Stimulated activated CD8-positive, alpha-beta memory T cell treated with anti-CD3 and anti-CD28 coated beads, Interleukin-4, amount 100 ng/mL, for 4 hours (primary cell): ENCODE results near the gene PCOLCE2.

Source experiments
- DNase-seq, 2 donors: peaks; one replicate each; pipeline ENCODE4 v3.0.0-alpha.2; 2020; ENCODE audit warnings: low read depth in 2 of 2, low spot score in 1 of 2

PCOLCE2 gene

DNA sequence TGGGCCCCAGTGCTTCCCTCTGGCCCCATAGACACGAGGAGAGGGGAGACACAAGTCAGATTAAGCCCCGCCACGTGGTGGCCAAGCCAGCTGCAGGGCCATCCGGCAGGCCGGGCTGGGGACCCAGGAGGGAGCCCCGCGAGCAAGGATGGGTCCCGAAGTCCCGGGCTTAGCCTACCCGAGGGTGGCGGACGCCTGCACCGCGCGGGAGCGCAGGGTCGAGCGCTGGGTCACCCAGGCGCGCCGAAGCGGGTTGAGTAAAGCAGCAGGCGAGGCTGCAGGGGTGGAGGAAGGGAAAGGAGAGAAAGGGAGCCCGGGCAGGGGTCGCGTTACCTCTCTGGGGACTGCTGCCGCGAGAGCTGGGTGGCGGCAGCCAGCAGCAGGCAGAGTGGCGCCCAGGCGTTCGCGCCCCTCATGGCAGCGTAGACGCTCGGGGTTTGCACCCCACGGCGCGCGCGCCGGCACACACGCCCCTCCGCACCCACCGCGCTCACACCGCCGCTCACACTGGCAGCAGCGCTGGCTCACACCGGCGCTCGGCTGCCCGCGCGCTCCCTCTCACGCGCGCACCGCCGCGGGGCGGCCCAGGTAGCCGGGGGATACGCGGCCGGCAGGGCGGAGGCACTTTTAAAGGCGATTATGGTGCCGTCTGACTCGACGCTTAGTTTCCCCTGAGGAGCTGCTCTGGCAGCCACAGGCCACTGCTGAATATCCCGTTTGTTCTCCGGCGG lies at the start of gene PCOLCE2:
PCOLCE2 (minus strand) TSS at position 603 of the 731 bp plus-strand sequence; CDS start at position 416, 187 bp downstream.
- no peak for DNase-seq

- DNase-seq, result no peak
Measured at GRCh38 chr3:142935963-142936362, 47.1 kb upstream of the PCOLCE2 start.

- no peak for DNase-seq
Measured at GRCh38 chr3:142934887-142935269, 46.0 kb upstream of the PCOLCE2 start.

GRCh38 chr3:142934128-142934886 lies 45.4 kb upstream of the PCOLCE2 start:
- no peak for DNase-seq

DNA sequence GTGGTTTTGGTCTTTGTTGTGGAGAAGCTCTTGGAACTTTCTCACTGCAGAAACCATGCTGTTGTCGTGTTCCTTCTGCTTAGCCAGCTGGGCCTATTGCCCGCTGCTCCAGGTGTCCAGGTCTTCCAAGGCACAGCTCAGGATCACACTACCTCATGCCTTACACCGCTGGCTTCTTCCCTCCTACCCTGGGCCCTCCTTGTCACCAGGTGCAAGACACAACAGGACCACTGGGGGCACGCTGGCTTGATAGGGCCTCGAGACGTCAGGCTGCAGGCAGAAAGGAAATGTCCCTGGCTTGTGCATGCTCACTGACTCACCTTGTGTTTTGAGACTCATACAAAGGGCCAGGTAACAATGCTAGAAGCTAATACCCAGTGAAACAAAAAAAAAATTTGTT lies 42.3 kb upstream of the PCOLCE2 start:
- DNase-seq, result no peak

GRCh38 chr3:142930463-142930862 lies 41.6 kb upstream of the PCOLCE2 start:
- no peak for DNase-seq

- no peak for DNase-seq
Measured at GRCh38 chr3:142929890-142930289, 41.0 kb upstream of the PCOLCE2 start.

GRCh38 chr3:142929109-142929508 lies 40.2 kb upstream of the PCOLCE2 start:
- no peak for DNase-seq

DNA sequence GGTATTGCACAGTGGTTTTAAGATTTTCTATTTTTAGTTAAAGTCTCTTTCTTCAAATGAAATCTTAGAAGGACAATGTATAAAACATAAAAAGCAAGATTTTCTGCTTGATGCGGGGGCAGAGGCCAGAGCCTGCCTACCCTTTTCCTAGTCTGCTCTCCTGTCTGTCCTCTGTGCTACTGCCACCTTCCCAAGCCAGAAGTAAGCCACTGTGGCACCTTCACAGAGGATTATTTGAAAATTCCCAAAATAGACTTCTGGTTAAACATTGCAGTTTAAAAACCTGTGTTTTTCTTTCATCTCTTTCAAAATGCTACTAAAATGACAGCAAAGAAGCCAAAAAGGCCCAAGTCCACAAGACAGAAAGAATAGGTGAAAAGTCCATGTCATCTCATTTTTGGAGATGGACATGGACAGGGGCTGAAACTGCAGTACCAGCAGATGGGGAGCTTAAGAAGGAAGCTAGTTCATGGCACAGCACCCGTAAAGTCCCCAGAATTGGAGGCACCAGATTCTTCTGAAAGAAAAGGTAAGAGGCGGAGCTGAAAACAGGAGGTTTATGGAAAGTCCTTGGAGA lies 37.6 kb upstream of the PCOLCE2 start:
- DNase-seq, result no peak

GRCh38 chr3:142925140-142925539 lies 36.3 kb upstream of the PCOLCE2 start:
- DNase-seq, result no peak

- DNase-seq, result no peak
Measured at GRCh38 chr3:142923694-142924093, 34.8 kb upstream of the PCOLCE2 start.

GRCh38 chr3:142916605-142917004 lies 27.7 kb upstream of the PCOLCE2 start:
- DNase-seq, result no peak

DNA sequence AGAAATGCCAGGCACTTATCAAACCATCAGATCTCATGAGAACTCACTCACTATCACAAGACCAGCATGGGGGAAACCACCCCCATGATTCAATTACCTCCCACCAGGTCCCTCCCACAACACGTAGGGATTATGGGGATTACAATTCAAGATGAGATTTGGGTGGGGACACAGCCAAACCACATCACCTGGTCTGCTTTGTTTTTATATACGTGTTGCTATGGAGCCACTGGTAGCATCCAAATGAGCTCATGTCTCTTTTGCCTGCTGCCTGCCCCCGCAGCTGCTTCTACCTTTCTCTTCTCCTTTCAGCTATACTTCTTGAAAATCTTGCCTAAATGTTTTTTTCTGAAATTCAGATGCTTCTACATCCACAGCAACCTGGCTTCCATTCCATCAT lies 26.8 kb upstream of the PCOLCE2 start:
- no peak for DNase-seq

GRCh38 chr3:142914286-142914811 lies 25.5 kb upstream of the PCOLCE2 start:
- DNase-seq, result no peak

- no peak for DNase-seq
Measured at GRCh38 chr3:142913432-142913831, 24.5 kb upstream of the PCOLCE2 start.

DNA sequence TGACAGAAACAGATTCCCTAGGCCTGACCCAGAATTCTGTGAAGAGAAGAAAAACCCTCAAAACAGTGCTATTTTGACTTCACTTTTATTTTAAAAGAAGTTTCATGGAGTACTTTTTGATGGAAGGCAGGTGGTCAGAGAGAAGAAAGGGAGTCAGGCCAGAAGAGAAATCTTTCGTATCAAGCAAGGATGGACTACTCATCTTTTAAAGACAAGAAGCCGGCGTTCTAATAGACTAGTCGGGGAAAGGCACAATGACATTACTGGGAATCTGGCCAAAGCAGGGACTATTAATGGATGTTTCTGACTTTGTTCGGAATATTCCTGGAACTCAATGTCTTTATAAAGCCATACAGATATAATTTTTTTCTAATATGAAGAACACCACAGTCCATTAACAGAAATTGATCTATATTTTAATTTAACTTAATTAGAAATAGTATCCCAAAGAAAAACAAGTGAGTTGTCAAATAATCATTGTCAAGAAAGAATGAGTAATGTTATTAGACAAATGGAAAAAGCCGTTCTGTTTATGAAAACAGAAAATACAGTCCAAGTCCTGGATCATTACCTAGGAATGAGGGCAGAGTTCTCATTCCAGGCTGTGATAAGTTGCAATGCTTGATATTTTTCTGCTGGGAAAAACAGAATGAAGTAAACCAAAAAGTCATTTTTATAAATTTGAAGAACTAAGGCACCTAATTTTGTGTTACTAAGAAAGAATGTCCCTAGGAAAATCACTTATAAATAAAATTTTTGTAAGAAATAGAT lies 23.7 kb upstream of the PCOLCE2 start:
- DNase-seq, result no peak

- no peak for DNase-seq
Measured at GRCh38 chr3:142910280-142910679, 21.4 kb upstream of the PCOLCE2 start.

DNA sequence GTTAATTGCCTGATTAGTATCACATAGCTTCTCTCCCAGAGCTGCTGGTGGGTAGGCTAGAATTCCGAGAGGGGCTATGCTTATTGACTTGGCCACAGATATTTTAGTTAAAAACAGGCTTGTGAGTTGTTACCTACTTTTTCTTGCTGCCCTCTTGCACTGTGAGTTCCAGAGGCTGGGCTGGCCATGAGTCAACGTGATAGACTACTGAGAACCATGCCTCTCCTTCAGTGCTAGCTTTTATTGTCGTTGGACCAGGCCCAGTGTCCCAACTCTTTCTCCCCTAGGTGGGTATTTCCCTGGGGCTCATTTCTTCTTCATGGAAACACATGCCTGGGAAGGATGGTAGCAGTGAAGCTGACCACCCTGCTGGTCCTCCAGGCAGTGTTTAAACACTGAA lies 20.4 kb upstream of the PCOLCE2 start:
- DNase-seq, result no peak

- no peak for DNase-seq
Measured at GRCh38 chr3:142907996-142908395, 19.1 kb upstream of the PCOLCE2 start.

GRCh38 chr3:142904639-142905436 lies 16.0 kb upstream of the PCOLCE2 start:
- DNase-seq, result no peak
